Measurements from ENCODE around the gene IFI6. TPM values are rescaled to one million over a fixed set of nuclear protein-coding genes. Genes with fewer than 3 reads are reported as not detected.

Gene IFI6
- total and polyA plus RNA-seq, 2 of the 13 experiments (the other 11 are each of a cell fraction or from before 2014, with no cell fraction given), result 12.9 to 13.2 TPM

- TF ChIP-seq, protein P1, sequence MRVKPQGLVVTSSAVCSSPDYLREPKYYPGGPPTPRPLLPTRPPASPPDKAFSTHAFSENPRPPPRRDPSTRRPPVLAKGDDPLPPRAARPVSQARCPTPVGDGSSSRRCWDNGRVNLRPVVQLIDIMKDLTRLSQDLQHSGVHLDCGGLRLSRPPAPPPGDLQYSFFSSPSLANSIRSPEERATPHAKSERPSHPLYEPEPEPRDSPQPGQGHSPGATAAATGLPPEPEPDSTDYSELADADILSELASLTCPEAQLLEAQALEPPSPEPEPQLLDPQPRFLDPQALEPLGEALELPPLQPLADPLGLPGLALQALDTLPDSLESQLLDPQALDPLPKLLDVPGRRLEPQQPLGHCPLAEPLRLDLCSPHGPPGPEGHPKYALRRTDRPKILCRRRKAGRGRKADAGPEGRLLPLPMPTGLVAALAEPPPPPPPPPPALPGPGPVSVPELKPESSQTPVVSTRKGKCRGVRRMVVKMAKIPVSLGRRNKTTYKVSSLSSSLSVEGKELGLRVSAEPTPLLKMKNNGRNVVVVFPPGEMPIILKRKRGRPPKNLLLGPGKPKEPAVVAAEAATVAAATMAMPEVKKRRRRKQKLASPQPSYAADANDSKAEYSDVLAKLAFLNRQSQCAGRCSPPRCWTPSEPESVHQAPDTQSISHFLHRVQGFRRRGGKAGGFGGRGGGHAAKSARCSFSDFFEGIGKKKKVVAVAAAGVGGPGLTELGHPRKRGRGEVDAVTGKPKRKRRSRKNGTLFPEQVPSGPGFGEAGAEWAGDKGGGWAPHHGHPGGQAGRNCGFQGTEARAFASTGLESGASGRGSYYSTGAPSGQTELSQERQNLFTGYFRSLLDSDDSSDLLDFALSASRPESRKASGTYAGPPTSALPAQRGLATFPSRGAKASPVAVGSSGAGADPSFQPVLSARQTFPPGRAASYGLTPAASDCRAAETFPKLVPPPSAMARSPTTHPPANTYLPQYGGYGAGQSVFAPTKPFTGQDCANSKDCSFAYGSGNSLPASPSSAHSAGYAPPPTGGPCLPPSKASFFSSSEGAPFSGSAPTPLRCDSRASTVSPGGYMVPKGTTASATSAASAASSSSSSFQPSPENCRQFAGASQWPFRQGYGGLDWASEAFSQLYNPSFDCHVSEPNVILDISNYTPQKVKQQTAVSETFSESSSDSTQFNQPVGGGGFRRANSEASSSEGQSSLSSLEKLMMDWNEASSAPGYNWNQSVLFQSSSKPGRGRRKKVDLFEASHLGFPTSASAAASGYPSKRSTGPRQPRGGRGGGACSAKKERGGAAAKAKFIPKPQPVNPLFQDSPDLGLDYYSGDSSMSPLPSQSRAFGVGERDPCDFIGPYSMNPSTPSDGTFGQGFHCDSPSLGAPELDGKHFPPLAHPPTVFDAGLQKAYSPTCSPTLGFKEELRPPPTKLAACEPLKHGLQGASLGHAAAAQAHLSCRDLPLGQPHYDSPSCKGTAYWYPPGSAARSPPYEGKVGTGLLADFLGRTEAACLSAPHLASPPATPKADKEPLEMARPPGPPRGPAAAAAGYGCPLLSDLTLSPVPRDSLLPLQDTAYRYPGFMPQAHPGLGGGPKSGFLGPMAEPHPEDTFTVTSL (CRISPR knock-in tag; IDR thresholded peaks at IDR 0.05; ENCODE audit: borderline replicate concordance), result no peak
- TF ChIP-seq ZNF451 (CRISPR knock-in tag; IDR thresholded peaks at IDR 0.05) (no peak), AFF4 (CRISPR knock-in tag; IDR thresholded peaks at IDR 0.05) (no peak), TGIF2 (CRISPR knock-in tag; IDR thresholded peaks at IDR 0.05) (no peak), BRF2 (CRISPR knock-in tag; IDR thresholded peaks at IDR 0.05) (no peak), EEA1 (CRISPR knock-in tag; IDR thresholded peaks at IDR 0.05; ENCODE audit: borderline replicate concordance) (no peak), NFYB (CRISPR knock-in tag; IDR thresholded peaks at IDR 0.05) (no peak), SKI (IDR thresholded peaks at IDR 0.05; ENCODE audit: partially characterized antibody) (no peak), DMAP1 (CRISPR knock-in tag; IDR thresholded peaks at IDR 0.05) (no peak), ATF7 (IDR thresholded peaks at IDR 0.05) (no peak), ATF7 (CRISPR knock-in tag; IDR thresholded peaks at IDR 0.05) (no peak), FOSL1 (CRISPR knock-in tag; IDR thresholded peaks at IDR 0.05; ENCODE audit: borderline replicate concordance) (no peak), ZNF136 (CRISPR knock-in tag; IDR thresholded peaks at IDR 0.05; ENCODE audit: low read depth) (no peak), RBFOX2 (IDR thresholded peaks at IDR 0.05; ENCODE audit: low read depth, low read length) (no peak), ZNF766 (CRISPR knock-in tag; IDR thresholded peaks at IDR 0.05; ENCODE audit: borderline replicate concordance) (no peak), NFE2 (CRISPR knock-in tag; IDR thresholded peaks at IDR 0.05) (no peak), ZNF383 (CRISPR knock-in tag; IDR thresholded peaks at IDR 0.05; ENCODE audit: borderline replicate concordance) (no peak), MED13 (CRISPR knock-in tag; IDR thresholded peaks at IDR 0.05) (no peak), TEAD3 (CRISPR knock-in tag; optimal IDR thresholded peaks at IDR 0.05; ENCODE audit: borderline replicate concordance) (peak; percentile 15), CENPT (CRISPR knock-in tag; IDR thresholded peaks at IDR 0.05; ENCODE audit: low read depth) (no peak)
Measured at GRCh38 chr1:27668808-27669723, 2.9 kb downstream of the IFI6 start (continued).
